ENCODE results near the gene SLC24A3. TPM values are rescaled to one million over a fixed set of nuclear protein-coding genes. Genes with fewer than 3 reads are reported as not detected.

The SLC24A3 gene
- polyA plus RNA-seq, 1 experiment, result 1.7 TPM

- Histone ChIP-seq H3K4me3 (ENCODE audit: low read depth, low read length) (no peak overlapping the region), H3K27me3 (ENCODE audit: control insufficient read depth, insufficient read depth, low read length) (no peaks in the 10 kb centered on the region), H3K36me3 (ENCODE audit: control insufficient read depth, insufficient read depth, low read length) (no peaks in the 10 kb centered on the region)
- POLR2A ChIA-PET, result no interaction called here
- TF ChIP-seq CTCF (IDR thresholded peaks at IDR 0.05; ENCODE audit: insufficient read depth, low read depth, low read length), result no peak
- CTCF ChIA-PET, result no interaction called here
- DNase-seq (ENCODE audit: low read depth), result no peak
These were observed 251.2 kb downstream of the SLC24A3 start for GRCh38 chr20:19463597-19463996.

GRCh38 chr20:19465536-19465935 lies 253.1 kb downstream of the SLC24A3 start:
- CTCF ChIA-PET, result no interaction called here

GRCh38 chr20:19466206-19466928 lies 253.9 kb downstream of the SLC24A3 start:
- Histone ChIP-seq H3K27me3 (ENCODE audit: control insufficient read depth, insufficient read depth, low read length) (no peaks in the 10 kb centered on the region), H3K36me3 (ENCODE audit: control insufficient read depth, insufficient read depth, low read length) (no peaks in the 10 kb centered on the region), H3K4me3 (ENCODE audit: low read depth, low read length) (no peak overlapping the region)
- DNase-seq (ENCODE audit: low read depth), result no peak
- TF ChIP-seq CTCF (IDR thresholded peaks at IDR 0.05; ENCODE audit: insufficient read depth, low read depth, low read length), result no peak
- CTCF ChIA-PET, result no interaction called here
- POLR2A ChIA-PET, result no interaction called here

More at GRCh38 chr20:19465536-19465935, 253.1 kb downstream of the SLC24A3 start:
- H3K27me3 ChIP-seq (ENCODE audit: control insufficient read depth, insufficient read depth, low read length), result no peaks in the 10 kb centered on the region
- DNase-seq (ENCODE audit: low read depth), result no peak
- POLR2A ChIA-PET, result no interaction called here
- TF ChIP-seq CTCF (IDR thresholded peaks at IDR 0.05; ENCODE audit: insufficient read depth, low read depth, low read length), result no peak
- H3K36me3 ChIP-seq (ENCODE audit: control insufficient read depth, insufficient read depth, low read length), result no peaks in the 10 kb centered on the region
- H3K4me3 ChIP-seq (ENCODE audit: low read depth, low read length), result no peak overlapping the region

- ChIA-PET POLR2A (no interaction called here), CTCF (interaction anchor here (1.4 kb wide), 1 partner anchor 10 kb away, joined by 3 read pairs; no protein-coding TSS in a partner anchor)
- Histone ChIP-seq H3K36me3 (ENCODE audit: control insufficient read depth, insufficient read depth, low read length) (no peaks in the 10 kb centered on the region), H3K27me3 (ENCODE audit: control insufficient read depth, insufficient read depth, low read length) (no peaks in the 10 kb centered on the region; the same call in 1 of the 2 replicates), H3K4me3 (ENCODE audit: low read depth, low read length) (no peak overlapping the region)
- DNase-seq (ENCODE audit: low read depth), result no peak
- TF ChIP-seq CTCF (IDR thresholded peaks at IDR 0.05; ENCODE audit: insufficient read depth, low read depth, low read length), result no peak
These were observed 260.9 kb downstream of the SLC24A3 start for GRCh38 chr20:19473216-19473921.

GRCh38 chr20:19473922-19474286 lies 261.5 kb downstream of the SLC24A3 start:
- Histone ChIP-seq H3K4me3 (ENCODE audit: low read depth, low read length) (no peak overlapping the region), H3K27me3 (ENCODE audit: control insufficient read depth, insufficient read depth, low read length) (no peaks in the 10 kb centered on the region; the same call in 1 of the 2 replicates), H3K36me3 (ENCODE audit: control insufficient read depth, insufficient read depth, low read length) (no peaks in the 10 kb centered on the region)
- no peak for TF ChIP-seq CTCF (IDR thresholded peaks at IDR 0.05; ENCODE audit: insufficient read depth, low read depth, low read length)
- POLR2A ChIA-PET, result no interaction called here
- CTCF ChIA-PET, result interaction anchor here (1.4 kb wide), 1 partner anchor 10 kb away, joined by 3 read pairs; no protein-coding TSS in a partner anchor
- DNase-seq (ENCODE audit: low read depth), result no peak

Data from BJ (cell line).